HUES48 (cell line): ENCODE results near the gene CACUL1.
"Not testable (repeated sequence)": the region's sequence is repeated elsewhere in the genome, so short reads cannot be mapped to it uniquely, and the experiment has no call there.

Experiments used
- H3K27ac ChIP-seq: one replicate; pipeline ENCODE4 v1.7.0; 2013; ENCODE audit warnings: low read depth, low read length, inconsistent platforms
- H3K27me3 ChIP-seq: 2 replicates; pipeline ENCODE4 v1.6.1; 2013; ENCODE audit warnings: mild to moderate bottlenecking, low read length; ENCODE audit not compliant: control insufficient read depth, insufficient read depth
- H3K36me3 ChIP-seq: 2 replicates; pipeline ENCODE4 v1.6.1; 2013; ENCODE audit warnings: low read length; ENCODE audit not compliant: control insufficient read depth, insufficient read depth
- H3K4me1 ChIP-seq: 2 replicates; pipeline ENCODE4 v1.6.1; 2013; ENCODE audit warnings: mild to moderate bottlenecking, low read length; ENCODE audit not compliant: control insufficient read depth, insufficient read depth
- H3K4me3 ChIP-seq: 2 replicates; pipeline ENCODE4 v1.5.1; 2013; ENCODE audit warnings: mild to moderate bottlenecking, low read depth, low read length
- H3K9ac ChIP-seq: 2 replicates; pipeline ENCODE4 v1.6.1; 2013; ENCODE audit warnings: mild to moderate bottlenecking, low read depth, low read length, moderate library complexity
- H3K9me3 ChIP-seq: 2 replicates; pipeline ENCODE4 v1.6.1; 2013; ENCODE audit warnings: low read length; ENCODE audit not compliant: control insufficient read depth, insufficient read depth

The CACUL1 gene

GRCh38 chr10:118666350-118666749 lies 88.4 kb downstream of the CACUL1 start:
- Histone ChIP-seq H3K27ac (no peak overlapping the region), H3K27me3 (no peaks in the 10 kb centered on the region), H3K36me3 (no peaks in the 10 kb centered on the region), H3K9ac (no peak overlapping the region), H3K4me3 (no peak overlapping the region), H3K4me1 (no peaks in the 10 kb centered on the region), H3K9me3 (no peaks in the 10 kb centered on the region)

DNA sequence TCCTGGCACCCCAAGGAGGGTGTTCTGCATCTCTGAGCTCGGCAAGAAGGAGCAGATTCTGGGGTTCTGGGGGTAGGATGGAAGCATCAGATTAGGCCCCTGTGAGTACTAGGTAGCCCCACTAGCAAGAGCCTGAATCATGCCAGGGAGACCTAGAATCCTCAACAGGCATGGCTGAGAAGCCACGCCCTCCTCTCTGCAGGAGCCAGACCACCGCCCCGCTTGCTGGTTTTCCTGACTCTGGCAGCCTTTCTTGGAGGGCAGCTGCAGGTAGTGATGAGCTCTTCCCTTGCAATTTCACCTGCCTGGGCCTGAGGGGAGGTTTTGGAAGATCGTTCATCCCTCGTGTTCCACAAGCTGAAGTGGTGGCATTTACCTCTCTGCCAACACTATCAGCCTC lies 90.4 kb downstream of the CACUL1 start:
- no peaks in the 10 kb centered on the region for H3K27me3 ChIP-seq
- no peaks in the 10 kb centered on the region for H3K36me3 ChIP-seq
- no peak overlapping the region for H3K9ac ChIP-seq
- no peaks in the 10 kb centered on the region for H3K9me3 ChIP-seq
- H3K4me1 ChIP-seq, result no peaks in the 10 kb centered on the region
- H3K4me3 ChIP-seq, result no peak overlapping the region
- no peak overlapping the region for H3K27ac ChIP-seq

- H3K9ac ChIP-seq, result no peak overlapping the region
- no peaks in the 10 kb centered on the region for H3K4me1 ChIP-seq
- H3K27ac ChIP-seq, result no peak overlapping the region
- H3K9me3 ChIP-seq, result no peaks in the 10 kb centered on the region
- no peak overlapping the region for H3K4me3 ChIP-seq
- H3K27me3 ChIP-seq, result no peaks in the 10 kb centered on the region
- H3K36me3 ChIP-seq, result no peaks in the 10 kb centered on the region
Measured at GRCh38 chr10:118663176-118663575, 91.6 kb downstream of the CACUL1 start.

DNA sequence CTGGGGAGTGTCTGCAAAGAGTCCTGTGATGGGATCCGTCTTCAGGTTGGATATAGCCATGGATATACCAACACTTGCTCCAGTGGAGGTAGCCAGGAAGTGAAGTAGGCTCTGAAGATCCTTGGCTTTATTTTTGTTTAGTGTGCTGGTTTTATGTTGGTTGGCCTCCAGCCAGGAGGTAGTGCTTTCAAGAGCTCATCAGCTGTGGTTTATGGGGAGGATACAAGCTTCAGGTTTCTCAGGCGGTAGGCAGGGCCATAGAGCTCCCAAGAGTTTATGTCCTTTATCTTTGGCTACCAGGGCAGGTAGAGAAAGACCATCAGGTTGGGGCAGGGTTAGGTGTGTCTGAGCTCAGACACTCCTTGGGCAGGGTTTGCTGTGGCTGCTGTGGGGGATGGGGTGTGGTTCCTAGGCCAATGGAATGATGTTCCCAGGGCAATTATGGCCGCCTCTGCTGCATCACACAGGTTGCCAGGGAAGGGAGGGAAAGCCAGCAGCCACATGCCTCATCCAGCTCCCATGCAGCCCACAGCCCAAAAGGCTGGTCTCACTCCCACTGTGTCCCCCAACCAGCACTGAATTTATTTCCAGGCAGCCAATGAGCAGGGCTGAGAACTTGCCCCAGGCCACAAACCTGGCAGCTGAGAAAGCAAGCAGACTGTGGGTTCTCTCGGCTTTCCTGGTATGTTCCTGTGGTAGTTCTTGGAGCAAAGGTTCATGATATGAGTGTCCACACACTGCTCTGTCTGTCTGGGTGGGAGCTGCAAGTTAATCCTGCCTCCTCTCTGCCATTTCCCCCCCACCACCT lies 92.3 kb downstream of the CACUL1 start:
- H3K9ac ChIP-seq, result no peak overlapping the region
- H3K27ac ChIP-seq, result no peak overlapping the region
- H3K4me1 ChIP-seq, result no peaks in the 10 kb centered on the region
- no peaks in the 10 kb centered on the region for H3K27me3 ChIP-seq
- no peaks in the 10 kb centered on the region for H3K36me3 ChIP-seq
- H3K9me3 ChIP-seq, result no peaks in the 10 kb centered on the region
- H3K4me3 ChIP-seq, result no peak overlapping the region

DNA sequence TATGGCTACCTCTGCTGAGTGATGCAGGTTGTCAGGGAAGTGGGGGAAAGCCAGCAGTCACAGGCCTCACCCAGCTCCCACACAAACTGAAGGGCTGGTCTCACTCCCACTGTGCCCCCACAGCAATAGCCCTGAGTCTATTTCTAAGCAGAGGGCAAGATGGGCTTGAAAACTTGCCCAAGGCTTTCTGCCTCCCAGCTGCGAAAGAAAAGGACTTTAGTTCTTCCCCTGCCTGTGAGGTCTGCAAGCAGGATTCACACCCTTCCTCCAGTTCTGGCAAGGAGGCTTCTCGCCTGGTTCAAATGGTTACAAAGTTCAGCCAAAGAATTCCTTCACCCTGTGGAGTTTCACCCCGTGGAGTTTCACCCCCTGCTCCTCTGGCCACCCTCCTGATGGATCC lies 96.0 kb downstream of the CACUL1 start:
- Histone ChIP-seq H3K27ac (no peak overlapping the region), H3K9me3 (no peaks in the 10 kb centered on the region), H3K36me3 (no peaks in the 10 kb centered on the region), H3K9ac (no peak overlapping the region), H3K27me3 (no peaks in the 10 kb centered on the region), H3K4me3 (no peak overlapping the region), H3K4me1 (no peaks in the 10 kb centered on the region)

- H3K27me3 ChIP-seq, H3K4me3 ChIP-seq, H3K36me3 ChIP-seq, H3K4me1 ChIP-seq, H3K9ac ChIP-seq, H3K27ac ChIP-seq, H3K9me3 ChIP-seq: not testable (repeated sequence)
Measured at GRCh38 chr10:118658168-118658567, 96.6 kb downstream of the CACUL1 start.

GRCh38 chr10:118645294-118645693 lies 109.5 kb downstream of the CACUL1 start:
- not testable (repeated sequence) for H3K27ac ChIP-seq, H3K4me3 ChIP-seq, H3K4me1 ChIP-seq, H3K36me3 ChIP-seq, H3K27me3 ChIP-seq, H3K9ac ChIP-seq, H3K9me3 ChIP-seq

DNA sequence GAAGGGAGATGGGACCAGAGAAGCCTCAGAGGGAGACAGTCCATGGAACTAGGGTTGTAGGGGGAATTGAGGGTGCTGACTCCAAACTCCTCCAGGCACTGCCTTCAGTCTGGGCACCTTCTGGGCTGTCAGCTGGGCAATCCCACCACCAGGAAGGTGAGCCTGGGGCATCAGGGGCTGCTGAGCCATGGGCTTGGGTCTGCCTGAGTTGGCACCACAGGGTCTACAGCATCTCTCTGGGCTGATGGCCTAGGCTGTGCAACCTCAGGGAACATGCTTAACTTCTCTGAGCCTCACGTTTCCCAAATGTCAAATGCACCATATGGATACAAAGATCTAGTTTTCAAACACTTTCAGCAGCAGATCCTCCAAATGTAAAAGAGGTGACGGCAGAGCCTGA lies 112.5 kb downstream of the CACUL1 start:
- Histone ChIP-seq H3K4me1 (peaks cover 6% of the 10 kb centered on the region; the same call in 1 of the 2 replicates), H3K4me3 (no peak overlapping the region), H3K9me3 (no peaks in the 10 kb centered on the region), H3K9ac (no peak overlapping the region), H3K36me3 (no peaks in the 10 kb centered on the region), H3K27me3 (peaks cover 8% of the 10 kb centered on the region), H3K27ac (no peak overlapping the region)

DNA sequence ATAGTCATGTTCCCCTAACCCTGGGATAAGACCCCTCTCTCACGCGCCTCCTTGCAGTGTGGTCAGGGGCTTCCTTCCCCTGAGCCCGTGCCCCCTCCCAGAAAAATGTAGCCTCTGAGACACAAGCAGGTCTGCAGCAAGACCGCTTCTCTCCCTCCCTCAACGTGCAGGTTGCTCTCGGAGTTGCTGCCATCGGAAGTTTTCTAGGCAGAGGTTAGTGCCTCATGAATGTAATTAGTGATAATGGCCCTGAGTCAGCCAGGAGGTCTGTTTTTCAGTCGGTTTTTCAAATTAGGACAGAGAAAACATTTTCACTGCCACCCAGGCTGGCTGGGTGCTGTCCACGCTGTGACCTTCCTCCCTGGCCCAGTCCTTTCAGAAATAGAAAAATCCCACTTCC lies 116.1 kb downstream of the CACUL1 start:
- H3K36me3 ChIP-seq, result no peaks in the 10 kb centered on the region
- H3K27ac ChIP-seq, result no peak overlapping the region
- peaks cover 11% of the 10 kb centered on the region for H3K4me1 ChIP-seq
- no peaks in the 10 kb centered on the region for H3K9me3 ChIP-seq
- no peak overlapping the region for H3K4me3 ChIP-seq
- peaks cover 23% of the 10 kb centered on the region for H3K27me3 ChIP-seq
- H3K9ac ChIP-seq, result no peak overlapping the region

- peaks cover 16% of the 10 kb centered on the region for H3K4me1 ChIP-seq
Measured at GRCh38 chr10:118635674-118636402, 118.9 kb downstream of the CACUL1 start.

GRCh38 chr10:118633786-118634185 lies 121.0 kb downstream of the CACUL1 start:
- peaks cover 25% of the 10 kb centered on the region for H3K27me3 ChIP-seq
- H3K9ac ChIP-seq, result no peak overlapping the region

More at GRCh38 chr10:118635674-118636402, 118.9 kb downstream of the CACUL1 start:
- Histone ChIP-seq H3K27me3 (peaks cover 25% of the 10 kb centered on the region), H3K4me3 (no peak overlapping the region), H3K36me3 (no peaks in the 10 kb centered on the region), H3K9ac (no peak overlapping the region), H3K9me3 (no peaks in the 10 kb centered on the region), H3K27ac (no peak overlapping the region)

More at GRCh38 chr10:118633786-118634185, 121.0 kb downstream of the CACUL1 start:
- Histone ChIP-seq H3K9me3 (no peaks in the 10 kb centered on the region), H3K4me3 (no peak overlapping the region), H3K4me1 (peaks cover 16% of the 10 kb centered on the region), H3K36me3 (no peaks in the 10 kb centered on the region), H3K27ac (no peak overlapping the region)
